Neuronal stem cell (in vitro differentiated cells): ENCODE data around the gene OPN3.

Experiments used
- DNase-seq: peaks from one replicate; pipeline ENCODE4 v3.0.0-alpha.2; 2013; ENCODE audit warnings: low spot score
- H2AFZ ChIP-seq: one replicate; pipeline ENCODE4 v1.6.1; 2013; ENCODE audit warnings: mild to moderate bottlenecking, low read length, inconsistent platforms
- H2AK5ac ChIP-seq: 2 replicates; pipeline ENCODE4 v1.6.1; 2013; ENCODE audit warnings: low read depth, mild to moderate bottlenecking, inconsistent platforms, low read length, moderate library complexity, mixed read lengths
- H2BK120ac ChIP-seq: 2 replicates; pipeline ENCODE4 v1.6.1; 2013; ENCODE audit warnings: low read depth, mild to moderate bottlenecking, inconsistent platforms, low read length, moderate library complexity, mixed read lengths
- H2BK12ac ChIP-seq: one replicate; pipeline ENCODE4 v1.6.1; 2013; ENCODE audit warnings: low read length, inconsistent platforms
- H2BK15ac ChIP-seq: 2 replicates; pipeline ENCODE4 v1.6.1; 2013; ENCODE audit warnings: mild to moderate bottlenecking, low read length, inconsistent platforms, mixed read lengths
- H2BK5ac ChIP-seq: one replicate; pipeline ENCODE4 v1.6.1; 2013; ENCODE audit warnings: inconsistent platforms, mild to moderate bottlenecking, low read length, moderate library complexity
- H3K14ac ChIP-seq: one replicate; pipeline ENCODE4 v1.6.1; 2013; ENCODE audit warnings: low read length, inconsistent platforms
- H3K18ac ChIP-seq: 2 replicates; pipeline ENCODE4 v1.6.1; 2013; ENCODE audit warnings: low read length, inconsistent platforms
- H3K23ac ChIP-seq: 2 replicates; pipeline ENCODE4 v1.6.1; 2013; ENCODE audit warnings: low read depth, mild to moderate bottlenecking, mixed read lengths, low read length, inconsistent platforms; ENCODE audit not compliant: poor library complexity
- H3K27ac ChIP-seq: replicated peaks from 3 replicates; pipeline ENCODE4 v1.5.1; 2013; ENCODE audit warnings: low read length, inconsistent platforms
- H3K27me3 ChIP-seq, 3 experiments: 2 replicates each; pipeline ENCODE4 v1.6.1; 2013; ENCODE audit warnings: low read length in 3 of 3, mild to moderate bottlenecking in 2 of 3, inconsistent platforms in 1 of 3, low read depth in 1 of 3, mixed read lengths in 1 of 3, moderate library complexity in 1 of 3; ENCODE audit not compliant: control insufficient read depth in 3 of 3, insufficient read depth in 3 of 3
- H3K36me3 ChIP-seq, 2 donors: replicated peaks in 1 of 2; 2 replicates each; pipeline ENCODE4 v1.6.1; 2013; ENCODE audit warnings: low read length in 2 of 2; ENCODE audit not compliant: control insufficient read depth in 2 of 2, insufficient read depth in 2 of 2
- H3K4ac ChIP-seq: 2 replicates; pipeline ENCODE4 v1.6.1; 2013; ENCODE audit warnings: inconsistent platforms, mild to moderate bottlenecking, low read length, moderate library complexity
- H3K4me1 ChIP-seq, 2 donors: 1 replicate in 1 of 2; 2 replicates in 1 of 2; pipeline ENCODE4 v1.6.1; 2013; ENCODE audit warnings: low read length in 2 of 2, low read depth in 1 of 2; ENCODE audit not compliant: control insufficient read depth in 2 of 2, insufficient read depth in 1 of 2
- H3K4me2 ChIP-seq: one replicate; pipeline ENCODE4 v1.6.1; 2013; ENCODE audit warnings: mild to moderate bottlenecking, low read length, inconsistent platforms; ENCODE audit not compliant: insufficient read depth, poor library complexity, severe bottlenecking
- H3K4me3 ChIP-seq, 2 donors: 2 replicates each; pipeline ENCODE4 v1.5.1; 2013; ENCODE audit warnings: low read length in 2 of 2, mild to moderate bottlenecking in 2 of 2, inconsistent platforms in 1 of 2, moderate library complexity in 1 of 2
- H3K79me1 ChIP-seq: one replicate; pipeline ENCODE4 v1.6.1; 2013; ENCODE audit warnings: low read depth, mild to moderate bottlenecking, inconsistent platforms, low read length, moderate library complexity
- H3K9ac ChIP-seq: one replicate; pipeline ENCODE4 v1.6.1; 2013; ENCODE audit warnings: mild to moderate bottlenecking, low read depth, low read length, inconsistent platforms; ENCODE audit not compliant: poor library complexity
- H3K9me3 ChIP-seq, 2 donors: replicated peaks in 1 of 2; 2 replicates each; pipeline versions ENCODE3 to v1.6.1; 2013; ENCODE audit warnings: low read length in 2 of 2, mild to moderate bottlenecking in 2 of 2, inconsistent platforms in 1 of 2, low read depth in 1 of 2, mixed read lengths in 1 of 2, moderate library complexity in 1 of 2; ENCODE audit not compliant: control insufficient read depth in 2 of 2, insufficient read depth in 1 of 2
- H4K8ac ChIP-seq: one replicate; pipeline ENCODE4 v1.6.1; 2013; ENCODE audit warnings: low read depth, mild to moderate bottlenecking, inconsistent platforms, low read length, moderate library complexity
- H4K91ac ChIP-seq: one replicate; pipeline ENCODE4 v1.6.1; 2013; ENCODE audit warnings: low read length, low read depth, mild to moderate bottlenecking, inconsistent platforms; ENCODE audit not compliant: poor library complexity
- WGBS, 2 donors: extraction: QIAGEN DNeasy Blood & Tissue Kit; methylation state at CpG; one replicate each; pipeline ENCODE4 v1.1.7; 2013; ENCODE audit warnings: missing lambda C conversion rate in 2 of 2, mixed read lengths in 1 of 2; ENCODE audit not compliant: insufficient read length in 2 of 2, insufficient replicate concordance in 1 of 2; ENCODE audit errors: extremely low coverage in 2 of 2; 5-methylcytosine and 5-hydroxymethylcytosine counted together

OPN3 gene

DNA sequence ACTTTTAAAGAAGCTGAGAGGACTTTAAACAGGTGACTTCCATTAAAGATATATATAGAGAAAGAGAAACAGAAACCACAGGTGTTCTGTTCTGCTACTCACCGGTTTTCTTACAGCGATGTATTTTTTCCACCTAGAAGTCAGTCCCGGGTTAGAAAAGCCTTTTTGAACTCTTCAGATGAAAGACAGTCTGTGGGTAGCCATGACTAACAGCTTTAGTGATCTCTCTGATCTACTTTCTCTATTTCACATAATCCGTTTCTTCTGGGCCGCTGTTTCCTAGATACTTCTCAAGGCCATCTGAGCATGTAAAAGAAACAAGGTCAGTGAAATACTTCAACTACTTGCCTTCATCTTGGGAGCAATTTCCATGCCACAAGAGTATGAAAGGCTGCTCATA, 37.0 kb upstream of the OPN3 start:
- Histone ChIP-seq H2BK5ac (no peak overlapping the region), H2AK5ac (no peak overlapping the region), H3K36me3 (no peaks in the 10 kb centered on the region), H2BK120ac (no peak overlapping the region), H3K27me3 (no peaks in the 10 kb centered on the region), H2BK12ac (no peak overlapping the region), H4K91ac (no peak overlapping the region), H3K9ac (no peak overlapping the region), H3K18ac (no peak overlapping the region), H2AFZ (no peak overlapping the region), H3K4ac (no peak overlapping the region), H3K9me3 (no peaks in the 10 kb centered on the region), H3K4me1 (no peaks in the 10 kb centered on the region), H3K4me2 (no peak overlapping the region), H3K79me1 (no peaks in the 10 kb centered on the region), H3K4me3 (no peak overlapping the region), H3K23ac (no peak overlapping the region), H2BK15ac (no peak overlapping the region), H3K27ac (no peak overlapping the region), H3K14ac (no peak overlapping the region), H4K8ac (no peak overlapping the region)
- DNase-seq, result no peak
- no CpG with 5 or more reads among the region's 5 CpGs for WGBS, 2 donors

DNA sequence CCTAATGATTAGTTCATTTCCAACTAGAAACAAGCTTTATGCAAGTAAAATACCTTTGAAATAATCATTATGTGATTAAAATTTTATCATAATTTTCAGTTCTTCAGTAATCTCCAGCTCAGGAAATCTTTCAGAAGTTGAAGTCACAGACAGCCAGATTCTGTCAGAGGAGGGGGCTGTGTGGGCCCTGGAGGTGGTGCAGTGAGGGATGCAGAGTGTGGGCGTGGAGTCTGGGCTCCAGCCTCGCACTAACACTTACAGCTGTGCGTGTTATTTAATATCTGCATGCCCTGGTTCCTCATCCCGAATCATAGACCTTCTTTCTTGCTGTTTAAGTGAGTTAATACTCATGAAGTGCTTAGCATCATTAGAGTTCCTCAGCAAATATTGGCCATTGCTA, 35.8 kb upstream of the OPN3 start:
- H3K4ac ChIP-seq, result no peak overlapping the region
- WGBS, 2 donors, result no CpG with 5 or more reads among the region's 4 CpGs
- no peaks in the 10 kb centered on the region for H3K36me3 ChIP-seq

DNA sequence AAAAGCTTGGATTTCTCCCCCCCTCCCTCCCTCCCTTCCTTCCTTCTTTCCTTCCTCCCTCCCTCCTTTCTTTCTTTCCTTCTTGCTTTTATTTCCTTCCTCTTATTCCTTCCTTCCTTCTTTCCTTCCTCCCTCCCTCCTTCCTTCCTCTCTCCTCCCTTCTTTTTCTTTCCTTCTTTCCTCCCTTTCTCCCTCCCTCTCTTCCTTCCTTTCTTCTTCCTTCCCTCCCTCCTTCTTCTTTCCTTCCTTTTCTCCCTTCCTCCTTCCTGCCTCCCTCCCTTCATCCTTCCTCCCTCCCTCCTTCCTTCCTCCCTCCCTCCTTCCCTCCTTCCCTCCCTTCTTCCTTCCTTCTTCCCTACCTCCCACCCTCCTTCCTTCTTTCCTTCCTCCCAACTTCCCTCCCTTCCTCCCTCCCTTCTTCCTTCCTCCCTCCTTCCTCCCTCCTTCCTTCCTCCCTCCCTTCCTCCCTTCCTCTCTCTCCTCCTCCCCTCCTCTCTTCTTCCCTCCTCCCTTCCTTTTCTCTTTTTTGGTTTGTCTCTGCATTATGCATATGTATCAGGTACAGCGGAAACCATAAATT, 34.7 kb upstream of the OPN3 start:
- no peak for DNase-seq
- Histone ChIP-seq H3K4me2 (no peak overlapping the region), H3K9me3 (no peaks in the 10 kb centered on the region), H3K4me1 (no peaks in the 10 kb centered on the region), H3K18ac (no peak overlapping the region), H3K27ac (no peak overlapping the region), H3K79me1 (no peaks in the 10 kb centered on the region), H3K9ac (no peak overlapping the region), H2AK5ac (no peak overlapping the region), H2BK5ac (no peak overlapping the region), H3K23ac (no peak overlapping the region), H3K27me3 (no peaks in the 10 kb centered on the region), H2BK12ac (no peak overlapping the region), H4K91ac (no peak overlapping the region), H3K14ac (no peak overlapping the region), H2AFZ (no peak overlapping the region), H4K8ac (no peak overlapping the region), H3K36me3 (no peaks in the 10 kb centered on the region), H2BK15ac (no peak overlapping the region), H3K4ac (no peak overlapping the region), H2BK120ac (no peak overlapping the region), H3K4me3 (no peak overlapping the region)
- no CpG with 5 or more reads among the region's 1 CpG for WGBS, 2 donors

More for the DNA sequence above, 35.8 kb upstream of the OPN3 start:
- Histone ChIP-seq H3K27me3 (no peaks in the 10 kb centered on the region), H2BK120ac (no peak overlapping the region), H2BK5ac (no peak overlapping the region), H3K27ac (no peak overlapping the region), H3K4me2 (no peak overlapping the region), H3K9ac (no peak overlapping the region), H3K4me3 (no peak overlapping the region), H3K79me1 (no peaks in the 10 kb centered on the region), H2BK12ac (no peak overlapping the region), H3K18ac (no peak overlapping the region), H3K4me1 (no peaks in the 10 kb centered on the region), H3K14ac (no peak overlapping the region), H2AK5ac (no peak overlapping the region), H4K91ac (no peak overlapping the region), H2BK15ac (no peak overlapping the region), H3K23ac (no peak overlapping the region), H4K8ac (no peak overlapping the region), H2AFZ (no peak overlapping the region), H3K9me3 (no peaks in the 10 kb centered on the region)
- DNase-seq, result no peak

DNA sequence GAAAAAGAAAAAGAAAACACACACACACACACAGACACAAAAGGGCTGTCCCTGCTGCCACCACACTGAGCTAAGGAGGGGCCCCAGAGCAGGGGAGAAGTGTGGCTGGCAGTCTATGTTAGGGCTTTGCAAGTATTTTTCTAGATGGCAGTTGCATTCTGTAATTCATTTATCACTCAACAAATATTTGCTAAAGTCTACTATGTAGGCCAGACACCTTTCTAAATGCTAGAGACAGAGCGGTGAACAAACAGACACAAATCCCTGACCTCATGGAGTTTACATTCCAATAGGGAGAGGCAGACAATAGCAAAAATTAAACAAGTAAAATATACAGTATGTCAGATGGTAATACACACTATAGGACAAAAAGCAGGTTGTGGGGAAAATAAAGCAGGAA, 32.1 kb upstream of the OPN3 start:
- no peak overlapping the region for H3K14ac ChIP-seq
- no peak overlapping the region for H3K4ac ChIP-seq

More for the DNA sequence above, 32.1 kb upstream of the OPN3 start:
- H3K4me3 ChIP-seq, result no peak overlapping the region
- no peaks in the 10 kb centered on the region for H3K79me1 ChIP-seq
- no peak overlapping the region for H3K18ac ChIP-seq
- DNase-seq, result no peak
- H3K4me1 ChIP-seq, result no peaks in the 10 kb centered on the region
- no peak overlapping the region for H3K9ac ChIP-seq
- no peaks in the 10 kb centered on the region for H3K9me3 ChIP-seq
- no peak overlapping the region for H2BK15ac ChIP-seq
- H2BK12ac ChIP-seq, result no peak overlapping the region
- no peaks in the 10 kb centered on the region for H3K27me3 ChIP-seq
- WGBS, 2 donors, result no CpG with 5 or more reads among the region's 1 CpG
- no peak overlapping the region for H2BK120ac ChIP-seq
- no peaks in the 10 kb centered on the region for H3K36me3 ChIP-seq
- H2AFZ ChIP-seq, result no peak overlapping the region
- no peak overlapping the region for H4K91ac ChIP-seq
- no peak overlapping the region for H2BK5ac ChIP-seq
- no peak overlapping the region for H2AK5ac ChIP-seq
- no peak overlapping the region for H4K8ac ChIP-seq
- H3K23ac ChIP-seq, result no peak overlapping the region
- no peak overlapping the region for H3K27ac ChIP-seq
- H3K4me2 ChIP-seq, result no peak overlapping the region
